ENCODE results near the gene SMIM24. TPM values are rescaled to one million over a fixed set of nuclear protein-coding genes. Genes with fewer than 3 reads are reported as not detected.

SMIM24 gene
- total RNA-seq, 1 donor from 2014 or later = 1.7 TPM

GRCh38 chr19:3463714-3464586 lies 16.4 kb downstream of the SMIM24 start:
- Histone ChIP-seq H4K20me1 (ENCODE audit: low read depth) (peaks cover 12% of the 10 kb centered on the region), H3K4me3 (peak overlapping the region; percentile 39), H3K27me3 (peaks cover 98% of the 10 kb centered on the region), H3K36me3 (no peaks in the 10 kb centered on the region), H3K4me1 (peaks cover 24% of the 10 kb centered on the region), H3K79me2 (ENCODE audit: low read depth) (no peaks in the 10 kb centered on the region), H3K9ac (no peak overlapping the region), H3K4me2 (peak overlapping the region; percentile 72), H3K9me3 (ENCODE audit: low read depth) (no peaks in the 10 kb centered on the region), H2AFZ (replicated peaks) (no peak overlapping the region), H3K27ac (no peak overlapping the region), H3F3A (ENCODE audit: low read depth) (peaks cover 10% of the 10 kb centered on the region)
- DNase-seq (ENCODE audit: low spot score) = peak; percentile 58
- Mint-ChIP-seq H3K27ac (no peak overlapping the region), H3K27me3 (ENCODE audit: insufficient read depth, low read depth) (peaks cover 60% of the 10 kb centered on the region), H3K4me1 (peaks cover 7% of the 10 kb centered on the region), H3K36me3 (no peaks in the 10 kb centered on the region), H3K4me3 (no peak overlapping the region), H3K9me3 (peaks cover 10% of the 10 kb centered on the region)
- TF ChIP-seq CTCF (IDR thresholded peaks at IDR 0.05) (peak; percentile 40), EZH2 (IDR thresholded peaks at IDR 0.05) (peak; percentile 57), EZH2phosphoT487 (IDR thresholded peaks at IDR 0.05) (peak; percentile 61)

- Mint-ChIP-seq H3K27ac (no peak overlapping the region), H3K27me3 (ENCODE audit: insufficient read depth, low read depth) (peaks cover 57% of the 10 kb centered on the region), H3K4me3 (peak overlapping the region; percentile 24), H3K4me1 (peaks cover 14% of the 10 kb centered on the region), H3K9me3 (peaks cover 6% of the 10 kb centered on the region), H3K36me3 (no peaks in the 10 kb centered on the region)
- no peaks in the 10 kb centered on the region for H3K9me3 ChIP-seq (ENCODE audit: low read depth)
- no peaks in the 10 kb centered on the region for H3K36me3 ChIP-seq
- DNase-seq (ENCODE audit: low spot score) = peak; percentile 51
- H3K4me1 ChIP-seq = peaks cover 31% of the 10 kb centered on the region
- H3K27me3 ChIP-seq = peaks cover 98% of the 10 kb centered on the region
- TF ChIP-seq EZH2phosphoT487 (IDR thresholded peaks at IDR 0.05) (peak; percentile 68), CTCF (IDR thresholded peaks at IDR 0.05) (no peak), EZH2 (IDR thresholded peaks at IDR 0.05) (peak; percentile 88)
- peaks cover 13% of the 10 kb centered on the region for H3F3A ChIP-seq (ENCODE audit: low read depth)
- no peaks in the 10 kb centered on the region for H3K79me2 ChIP-seq (ENCODE audit: low read depth)
- H3K9ac ChIP-seq = no peak overlapping the region
- peak overlapping the region; percentile 72 for H3K4me2 ChIP-seq
- peak overlapping the region; percentile 39 for H3K4me3 ChIP-seq
- H3K27ac ChIP-seq = no peak overlapping the region
- H2AFZ ChIP-seq (replicated peaks) = no peak overlapping the region
- peaks cover 12% of the 10 kb centered on the region for H4K20me1 ChIP-seq (ENCODE audit: low read depth)
Measured at GRCh38 chr19:3462991-3463713, 17.2 kb downstream of the SMIM24 start.

- Mint-ChIP-seq H3K27ac (no peak overlapping the region), H3K36me3 (no peaks in the 10 kb centered on the region), H3K4me1 (peaks cover 18% of the 10 kb centered on the region), H3K9me3 (no peaks in the 10 kb centered on the region), H3K4me3 (no peak overlapping the region), H3K27me3 (ENCODE audit: insufficient read depth, low read depth) (peaks cover 40% of the 10 kb centered on the region)
- peaks cover 82% of the 10 kb centered on the region for H3K27me3 ChIP-seq
- no peak overlapping the region for H3K4me2 ChIP-seq
- TF ChIP-seq EZH2phosphoT487 (IDR thresholded peaks at IDR 0.05) (no peak), EZH2 (IDR thresholded peaks at IDR 0.05) (no peak), CTCF (IDR thresholded peaks at IDR 0.05) (no peak)
- H3K4me3 ChIP-seq = no peak overlapping the region
- H4K20me1 ChIP-seq (ENCODE audit: low read depth) = peaks cover 12% of the 10 kb centered on the region
- H3K36me3 ChIP-seq = no peaks in the 10 kb centered on the region
- H2AFZ ChIP-seq (replicated peaks) = no peak overlapping the region
- H3K27ac ChIP-seq = no peak overlapping the region
- no peaks in the 10 kb centered on the region for H3K9me3 ChIP-seq (ENCODE audit: low read depth)
- peaks cover 23% of the 10 kb centered on the region for H3F3A ChIP-seq (ENCODE audit: low read depth)
- no peak for DNase-seq (ENCODE audit: low spot score)
- peaks cover 46% of the 10 kb centered on the region for H3K4me1 ChIP-seq
- H3K79me2 ChIP-seq (ENCODE audit: low read depth) = no peaks in the 10 kb centered on the region
- H3K9ac ChIP-seq = no peak overlapping the region
Measured at GRCh38 chr19:3459965-3460582, 20.3 kb downstream of the SMIM24 start.

Measured in neural progenitor cell (in vitro differentiated cells).